BLaER1 treated with 17β-estradiol and CSF1 and Interleukin-3, amounts not matched to agents 10 nM and 100 nM (cell line): ENCODE data around the gene MAP4K3.

Experiments
- H3K27ac ChIP-seq, 11 experiments: shearing (Covaris generic); formaldehyde crosslinking; 2 replicates each; pipeline ENCODE4 v1.8.1; 2022
- H3K27me3 ChIP-seq, 11 experiments: shearing (Covaris generic); formaldehyde crosslinking; 2 replicates each; pipeline ENCODE4 v1.8.1; 2022
- H3K36me3 ChIP-seq, 11 experiments: shearing (Covaris generic); formaldehyde crosslinking; 2 replicates each; pipeline ENCODE4 v1.8.1; 2022
- H3K4me1 ChIP-seq, 10 experiments: shearing (Covaris generic); formaldehyde crosslinking; 2 replicates each; pipeline ENCODE4 v1.8.1; 2022
- H3K4me2 ChIP-seq, 11 experiments: shearing (Covaris generic); formaldehyde crosslinking; 2 replicates each; pipeline ENCODE4 v1.8.1; 2022
- H3K4me3 ChIP-seq, 10 experiments: shearing (Covaris generic); formaldehyde crosslinking; 2 replicates each; pipeline ENCODE4 v1.8.1; 2022
- H3K9ac ChIP-seq, 11 experiments: shearing (Covaris generic); formaldehyde crosslinking; 2 replicates each; pipeline ENCODE4 v1.8.1; 2022
- H3K9me3 ChIP-seq, 11 experiments: shearing (Covaris generic); formaldehyde crosslinking; replicated peaks in 1 of 11; 2 replicates each; pipeline ENCODE4 v1.8.1; 2022
- H4K20me1 ChIP-seq, 11 experiments: shearing (Covaris generic); formaldehyde crosslinking; 2 replicates each; pipeline ENCODE4 v1.8.1; 2022
- Cebpa-rat ChIP-seq, 11 experiments: shearing (Covaris generic); IDR thresholded peaks; 2 replicates each; pipeline ENCODE4 v1.8.1; 2022

The MAP4K3 gene

DNA sequence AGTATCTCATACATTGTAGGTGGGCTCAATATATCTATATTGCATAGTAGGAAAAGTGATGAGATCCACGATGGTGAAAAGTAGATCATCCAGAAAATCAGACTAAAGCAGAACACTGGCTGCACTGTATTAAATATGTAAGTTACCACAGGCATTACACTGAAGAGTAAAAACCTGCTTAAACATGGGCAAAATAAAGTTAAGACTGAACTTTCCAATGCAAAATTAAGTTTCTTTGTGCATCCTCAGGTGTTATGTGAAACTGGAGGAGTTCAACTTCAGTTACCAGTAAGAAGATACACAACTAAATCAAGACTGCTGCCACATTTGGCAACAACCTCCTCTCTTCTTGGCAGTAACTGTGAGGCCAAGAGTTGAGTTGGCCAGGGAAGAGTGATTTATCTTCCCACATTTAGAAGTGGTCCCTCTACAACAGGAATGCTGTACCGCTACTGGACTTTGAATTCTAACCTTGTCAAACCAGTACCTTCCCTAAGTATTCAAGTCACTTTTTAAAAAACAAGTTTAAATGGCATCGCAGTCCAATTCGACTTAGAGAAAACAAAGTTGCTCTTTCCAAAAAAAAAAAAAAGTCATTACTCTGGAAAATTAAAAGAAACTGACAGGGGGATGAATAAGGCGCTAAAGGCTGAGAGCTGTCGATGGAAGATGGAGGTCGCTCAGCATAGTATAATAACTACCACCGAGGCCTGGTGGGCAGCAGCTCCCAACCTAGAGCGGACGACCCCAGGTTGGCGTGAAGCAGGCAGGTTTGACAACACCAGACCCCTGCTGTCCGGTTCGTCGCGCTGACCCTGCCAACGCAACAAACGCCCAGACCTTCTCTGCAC is 1.1 kb downstream of the MAP4K3 start:
- Histone ChIP-seq H3K9ac (peak overlapping the region; percentile 89 to 97 (median 94)), H4K20me1 (peaks cover 0 to 58% (median 42%) of the 10 kb centered on the region in 11 experiments; a peak in 14 of 22 replicates), H3K9me3 (no peaks in the 10 kb centered on the region; a peak in 1 of 22 replicates), H3K4me2 (peak overlapping the region; percentile 87 to 98 (median 95)), H3K36me3 (no peaks in the 10 kb centered on the region), H3K4me1 (peaks cover 28 to 47% (median 38%) of the 10 kb centered on the region in 10 experiments), H3K27me3 (peaks cover 0 to 11% (median 0%) of the 10 kb centered on the region in 11 experiments; a peak in 1 of 22 replicates), H3K27ac (peak overlapping the region; percentile 85 to 95 (median 90)), H3K4me3 (peak overlapping the region; percentile 81 to 94 (median 90))
- no peak for TF ChIP-seq Cebpa-rat (IDR thresholded peaks at IDR 0.05)

- Histone ChIP-seq H3K27ac (no peak overlapping the region; a peak in 1 of 22 replicates), H4K20me1 (peaks cover 0 to 64% (median 48%) of the 10 kb centered on the region in 11 experiments; a peak in 14 of 22 replicates), H3K4me2 (peak overlapping the region; percentile 87 to 98 (median 95)), H3K4me1 (peaks cover 28 to 47% (median 38%) of the 10 kb centered on the region in 10 experiments), H3K36me3 (no peaks in the 10 kb centered on the region), H3K9me3 (no peaks in the 10 kb centered on the region), H3K4me3 (peak overlapping the region; percentile 81 to 94 (median 90); a peak in 16 of 20 replicates), H3K27me3 (peaks cover 0 to 11% (median 0%) of the 10 kb centered on the region in 11 experiments; a peak in 1 of 22 replicates), H3K9ac (peak overlapping the region in 9 of 11 experiments; percentile 7 to 97 (median 93); a peak in 12 of 22 replicates)
- TF ChIP-seq Cebpa-rat (IDR thresholded peaks at IDR 0.05), result no peak
These were observed 1.9 kb downstream of the MAP4K3 start for GRCh38 chr2:39435234-39435633.

DNA sequence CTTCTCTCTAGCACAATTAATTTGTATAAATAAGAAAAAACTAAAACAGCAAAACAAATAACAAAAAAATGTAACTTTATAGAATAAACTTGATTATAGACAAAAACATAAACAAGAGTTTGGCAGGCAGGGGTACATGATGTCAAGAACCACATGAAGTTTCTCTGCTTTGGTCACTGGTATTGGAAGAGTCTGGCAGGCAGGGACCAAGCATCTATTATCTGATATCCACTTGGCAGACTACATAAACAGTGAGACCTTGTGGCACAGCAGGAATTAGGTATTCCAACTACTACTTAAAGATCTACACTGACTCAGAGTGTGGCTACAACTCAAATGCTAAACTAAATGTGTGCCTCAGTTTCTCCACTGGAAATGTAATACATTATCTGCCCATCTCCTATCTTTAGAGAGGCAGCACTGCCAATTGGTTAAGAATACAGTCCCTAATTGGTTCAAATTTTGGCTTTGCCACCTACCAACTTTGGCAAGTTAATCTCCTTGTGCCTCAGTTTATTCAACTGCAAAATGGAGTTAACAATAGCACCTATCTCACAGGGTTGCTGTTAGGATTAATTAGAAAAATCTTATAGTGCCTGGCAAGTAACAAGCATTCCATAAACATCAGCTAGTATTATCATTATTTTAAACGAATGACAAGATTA is 2.7 kb downstream of the MAP4K3 start:
- Histone ChIP-seq H3K9me3 (no peaks in the 10 kb centered on the region), H3K9ac (no peak overlapping the region), H3K4me1 (peaks cover 28 to 40% (median 33%) of the 10 kb centered on the region in 10 experiments), H3K4me3 (peak overlapping the region in 1 of 10 experiments; percentile 82; a peak in 1 of 20 replicates), H3K27me3 (peaks cover 0 to 11% (median 0%) of the 10 kb centered on the region in 11 experiments; a peak in 1 of 22 replicates), H3K27ac (no peak overlapping the region), H4K20me1 (peaks cover 0 to 68% (median 49%) of the 10 kb centered on the region in 11 experiments; a peak in 14 of 22 replicates), H3K36me3 (peaks cover 0 to 7% (median 0%) of the 10 kb centered on the region in 11 experiments; a peak in 2 of 22 replicates), H3K4me2 (peak overlapping the region; percentile 50 to 98 (median 95); a peak in 20 of 22 replicates)
- no peak for TF ChIP-seq Cebpa-rat (IDR thresholded peaks at IDR 0.05)

DNA sequence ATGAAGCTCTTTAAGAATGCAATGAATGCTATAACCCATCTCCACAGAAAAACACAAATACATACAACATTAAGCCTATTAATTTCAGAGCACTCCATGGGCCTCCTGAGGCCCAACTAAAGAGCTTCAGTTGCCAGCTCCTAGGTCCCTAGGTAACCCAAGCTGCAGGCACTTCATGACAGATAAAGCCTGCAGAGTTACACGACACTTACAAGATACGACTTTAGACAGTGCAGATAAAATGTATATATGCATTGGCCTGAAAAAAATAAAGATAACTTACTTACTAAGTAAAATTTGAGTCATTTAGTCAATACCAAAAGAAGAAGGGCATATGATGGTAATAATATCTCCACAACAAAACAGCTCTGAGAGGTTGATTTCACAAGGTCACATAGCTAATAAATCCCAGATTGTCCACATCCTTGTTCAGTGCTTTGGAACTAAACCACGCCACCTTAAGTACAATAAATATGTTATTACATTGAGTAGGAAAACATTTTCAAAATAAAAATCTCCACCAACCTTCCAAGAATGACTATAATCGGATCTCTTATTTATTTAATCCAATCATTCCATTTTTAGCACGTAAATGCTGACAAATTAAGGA is 3.4 kb downstream of the MAP4K3 start:
- Histone ChIP-seq H4K20me1 (peaks cover 0 to 68% (median 50%) of the 10 kb centered on the region in 11 experiments; a peak in 14 of 22 replicates), H3K27me3 (peaks cover 0 to 9% (median 0%) of the 10 kb centered on the region in 11 experiments; a peak in 1 of 22 replicates), H3K4me1 (peaks cover 28 to 33% (median 30%) of the 10 kb centered on the region in 10 experiments), H3K4me3 (no peak overlapping the region), H3K9ac (no peak overlapping the region), H3K36me3 (peaks cover 0 to 7% (median 0%) of the 10 kb centered on the region in 11 experiments; a peak in 3 of 22 replicates), H3K27ac (no peak overlapping the region), H3K4me2 (peak overlapping the region in 1 of 11 experiments; percentile 95; a peak in 1 of 22 replicates), H3K9me3 (no peaks in the 10 kb centered on the region)
- no peak for TF ChIP-seq Cebpa-rat (IDR thresholded peaks at IDR 0.05)

GRCh38 chr2:39432701-39433100 is 4.4 kb downstream of the MAP4K3 start:
- Histone ChIP-seq H4K20me1 (peaks cover 0 to 69% (median 50%) of the 10 kb centered on the region in 11 experiments; a peak in 14 of 22 replicates), H3K4me3 (no peak overlapping the region), H3K36me3 (peaks cover 0 to 7% (median 0%) of the 10 kb centered on the region in 11 experiments; a peak in 3 of 22 replicates), H3K9me3 (no peaks in the 10 kb centered on the region), H3K27me3 (no peaks in the 10 kb centered on the region), H3K4me2 (no peak overlapping the region), H3K9ac (no peak overlapping the region), H3K27ac (no peak overlapping the region), H3K4me1 (peaks cover 21 to 24% (median 22%) of the 10 kb centered on the region in 10 experiments)
- no peak for TF ChIP-seq Cebpa-rat (IDR thresholded peaks at IDR 0.05)

- H4K20me1 ChIP-seq, result peaks cover 0 to 69% (median 50%) of the 10 kb centered on the region in 11 experiments; a peak in 14 of 22 replicates
- 0 out of 22 replicates have a peak, but pooled peaks of 1 of the 11 experiments have one; percentile 7 for TF ChIP-seq Cebpa-rat (IDR thresholded peaks at IDR 0.05)
- H3K9ac ChIP-seq, result no peak overlapping the region
- H3K4me1 ChIP-seq, result peaks cover 19 to 22% (median 21%) of the 10 kb centered on the region in 10 experiments
- peaks cover 0 to 7% (median 0%) of the 10 kb centered on the region in 11 experiments; a peak in 3 of 22 replicates for H3K36me3 ChIP-seq
- H3K9me3 ChIP-seq, result no peaks in the 10 kb centered on the region
- no peak overlapping the region for H3K27ac ChIP-seq
- H3K4me3 ChIP-seq, result no peak overlapping the region
- H3K27me3 ChIP-seq, result no peaks in the 10 kb centered on the region
- no peak overlapping the region for H3K4me2 ChIP-seq
These were observed 5.3 kb downstream of the MAP4K3 start for GRCh38 chr2:39431592-39432316.

DNA sequence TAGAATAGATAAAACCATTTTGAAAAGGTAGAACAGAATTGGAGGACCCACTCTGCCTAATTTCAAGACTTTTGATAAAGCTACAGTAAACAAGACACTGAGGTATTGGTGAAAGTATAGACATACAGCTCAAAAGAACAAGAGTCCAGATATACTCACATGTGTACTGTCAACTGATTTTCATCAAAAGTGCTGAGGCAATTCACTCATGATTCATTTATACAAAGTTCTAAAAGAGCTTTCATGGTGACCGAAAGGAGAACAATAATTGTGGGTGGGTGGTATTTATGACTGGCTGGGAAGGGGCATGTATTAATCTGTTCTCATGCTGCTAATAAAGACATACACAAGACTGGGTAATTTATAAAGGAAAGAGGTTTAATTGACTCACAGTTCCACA is 7.3 kb downstream of the MAP4K3 start:
- Histone ChIP-seq H3K9me3 (no peaks in the 10 kb centered on the region), H3K27me3 (no peaks in the 10 kb centered on the region), H3K4me3 (no peak overlapping the region), H3K9ac (no peak overlapping the region), H3K36me3 (peaks cover 0 to 7% (median 0%) of the 10 kb centered on the region in 11 experiments; a peak in 3 of 22 replicates), H3K4me2 (no peak overlapping the region), H3K27ac (no peak overlapping the region), H4K20me1 (peaks cover 0 to 49% (median 38%) of the 10 kb centered on the region in 11 experiments; a peak in 13 of 22 replicates), H3K4me1 (peaks cover 5 to 12% (median 6%) of the 10 kb centered on the region in 10 experiments; a peak in 18 of 20 replicates)
- TF ChIP-seq Cebpa-rat (IDR thresholded peaks at IDR 0.05), result no peak
